ENCODE data around the gene DEPDC1. TPM values are rescaled to one million over a fixed set of nuclear protein-coding genes. Genes with fewer than 3 reads are reported as not detected.

The DEPDC1 gene, protein sequence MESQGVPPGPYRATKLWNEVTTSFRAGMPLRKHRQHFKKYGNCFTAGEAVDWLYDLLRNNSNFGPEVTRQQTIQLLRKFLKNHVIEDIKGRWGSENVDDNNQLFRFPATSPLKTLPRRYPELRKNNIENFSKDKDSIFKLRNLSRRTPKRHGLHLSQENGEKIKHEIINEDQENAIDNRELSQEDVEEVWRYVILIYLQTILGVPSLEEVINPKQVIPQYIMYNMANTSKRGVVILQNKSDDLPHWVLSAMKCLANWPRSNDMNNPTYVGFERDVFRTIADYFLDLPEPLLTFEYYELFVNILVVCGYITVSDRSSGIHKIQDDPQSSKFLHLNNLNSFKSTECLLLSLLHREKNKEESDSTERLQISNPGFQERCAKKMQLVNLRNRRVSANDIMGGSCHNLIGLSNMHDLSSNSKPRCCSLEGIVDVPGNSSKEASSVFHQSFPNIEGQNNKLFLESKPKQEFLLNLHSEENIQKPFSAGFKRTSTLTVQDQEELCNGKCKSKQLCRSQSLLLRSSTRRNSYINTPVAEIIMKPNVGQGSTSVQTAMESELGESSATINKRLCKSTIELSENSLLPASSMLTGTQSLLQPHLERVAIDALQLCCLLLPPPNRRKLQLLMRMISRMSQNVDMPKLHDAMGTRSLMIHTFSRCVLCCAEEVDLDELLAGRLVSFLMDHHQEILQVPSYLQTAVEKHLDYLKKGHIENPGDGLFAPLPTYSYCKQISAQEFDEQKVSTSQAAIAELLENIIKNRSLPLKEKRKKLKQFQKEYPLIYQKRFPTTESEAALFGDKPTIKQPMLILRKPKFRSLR
- 1 to 10 TPM in 3 of 4 donors, under 1 TPM in 1; 0.72 to 9.5 (median 4.6) TPM for total RNA-seq

GRCh38 chr1:68496680-68497357, at the start of gene DEPDC1:
DEPDC1 (minus strand) TSS chr1:68497082; CDS start chr1:68496999, 83 bp downstream.
- Histone ChIP-seq H3K9me3 (no peaks in the 10 kb centered on the region), H3K27me3 (no peaks in the 10 kb centered on the region), H3K4me3 (peak within 1 kb of the TSS; percentile 82), H3K4me1 (peaks cover 11% of the 10 kb centered on the region), H3K27ac (no peak within 1 kb of the TSS), H3K36me3 (no peaks in the 10 kb centered on the region)
- TF ChIP-seq POLR2A (IDR thresholded peaks at IDR 0.05) (no peak), EP300 (IDR thresholded peaks at IDR 0.05) (no peak), POLR2AphosphoS5 (IDR thresholded peaks at IDR 0.05) (no peak), CTCF (IDR thresholded peaks at IDR 0.05) (no peak)
- WGBS, result under 1% methylated on average over 19 of the region's 64 CpGs
- peak; percentile 95 to 97 for DNase-seq (ENCODE audit: low spot score in 2 of 2)

DNA sequence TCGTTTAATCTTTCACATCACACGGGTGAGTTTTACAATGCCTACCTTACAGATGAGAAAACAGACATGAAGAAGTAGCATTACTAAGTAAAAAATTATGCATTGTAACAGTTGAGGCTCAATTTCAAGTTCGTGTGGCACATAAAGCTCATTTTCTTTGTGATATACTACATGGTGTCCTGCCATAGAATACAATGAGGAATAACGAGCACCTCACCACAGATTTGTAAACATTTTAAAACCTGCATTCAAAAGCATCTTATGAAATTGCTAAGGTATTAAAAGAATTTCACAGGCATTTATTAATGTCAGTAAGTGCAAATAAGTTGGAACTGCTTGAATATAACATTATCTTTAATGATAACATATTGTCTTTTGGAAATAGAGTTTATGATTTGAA, 47.8 kb upstream of the DEPDC1 start:
- TF ChIP-seq POLR2A (IDR thresholded peaks at IDR 0.05) (no peak), CTCF (IDR thresholded peaks at IDR 0.05) (no peak), EP300 (IDR thresholded peaks at IDR 0.05) (no peak), POLR2AphosphoS5 (IDR thresholded peaks at IDR 0.05) (no peak)
- no peaks in the 10 kb centered on the region for H3K27me3 ChIP-seq
- no peak overlapping the region for H3K27ac ChIP-seq
- no peaks in the 10 kb centered on the region for H3K4me1 ChIP-seq
- DNase-seq (ENCODE audit: low spot score in 2 of 2), result no peak
- H3K36me3 ChIP-seq, result no peaks in the 10 kb centered on the region
- no peak overlapping the region for H3K4me3 ChIP-seq
- H3K9me3 ChIP-seq, result no peaks in the 10 kb centered on the region
- WGBS, result 79% methylated on average over 4 of the region's 4 CpGs

DNA sequence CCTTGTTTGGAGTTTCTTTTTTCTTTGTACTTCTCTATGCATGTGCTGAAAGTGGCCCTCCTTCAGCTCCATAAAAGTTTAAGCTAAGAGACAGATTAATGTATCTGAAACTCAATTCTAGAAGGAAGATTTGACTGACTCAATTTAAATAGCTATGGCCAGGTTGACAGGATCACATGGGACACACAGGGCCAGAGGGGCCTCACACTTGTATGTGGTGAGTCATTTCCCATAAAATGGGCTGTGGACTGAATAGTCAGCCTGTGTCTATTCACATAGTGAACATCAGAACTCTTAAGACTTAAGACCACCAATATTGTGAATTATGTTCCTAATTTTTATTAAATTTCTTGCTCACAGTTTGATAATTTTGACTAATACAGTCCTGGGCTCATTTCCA, 45.7 kb upstream of the DEPDC1 start:
- H3K9me3 ChIP-seq, result no peaks in the 10 kb centered on the region
- no peaks in the 10 kb centered on the region for H3K36me3 ChIP-seq
- H3K4me1 ChIP-seq, result no peaks in the 10 kb centered on the region
- H3K27me3 ChIP-seq, result no peaks in the 10 kb centered on the region
- DNase-seq (ENCODE audit: low spot score in 2 of 2), result no peak
- TF ChIP-seq EP300 (IDR thresholded peaks at IDR 0.05) (no peak), POLR2A (IDR thresholded peaks at IDR 0.05) (no peak), POLR2AphosphoS5 (IDR thresholded peaks at IDR 0.05) (no peak), CTCF (IDR thresholded peaks at IDR 0.05) (no peak)
- no peak overlapping the region for H3K27ac ChIP-seq
- H3K4me3 ChIP-seq, result no peak overlapping the region

DNA sequence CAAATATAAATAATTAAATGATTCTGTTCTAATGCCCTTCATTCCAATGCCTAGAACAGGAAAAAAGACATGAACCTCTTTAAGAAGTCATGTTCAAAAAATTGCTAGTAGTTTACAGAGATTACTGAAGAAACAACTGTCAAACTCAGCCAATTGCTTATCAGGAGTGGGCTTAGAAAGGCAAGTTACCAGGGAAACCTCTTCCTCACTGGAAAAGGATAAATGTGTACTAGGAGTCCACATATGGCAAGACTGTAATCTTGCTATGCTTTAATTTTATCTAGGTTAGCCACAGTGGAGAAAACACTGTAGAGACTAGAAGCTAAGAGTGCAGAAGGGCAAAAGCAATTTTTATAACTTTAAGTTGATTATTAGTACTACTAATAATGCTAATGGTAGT, 42.1 kb upstream of the DEPDC1 start:
- H3K27ac ChIP-seq, result no peak overlapping the region
- no peaks in the 10 kb centered on the region for H3K36me3 ChIP-seq
- DNase-seq (ENCODE audit: low spot score in 2 of 2), result no peak
- no peak for TF ChIP-seq CTCF (IDR thresholded peaks at IDR 0.05)
- no peak for TF ChIP-seq EP300 (IDR thresholded peaks at IDR 0.05)
- TF ChIP-seq POLR2AphosphoS5 (IDR thresholded peaks at IDR 0.05), result no peak
- no peak for TF ChIP-seq POLR2A (IDR thresholded peaks at IDR 0.05)
- H3K4me3 ChIP-seq, result no peak overlapping the region
- no peaks in the 10 kb centered on the region for H3K9me3 ChIP-seq
- H3K4me1 ChIP-seq, result no peaks in the 10 kb centered on the region
- H3K27me3 ChIP-seq, result no peaks in the 10 kb centered on the region
